Measurements from ENCODE around the gene CCSER1.

DNA sequence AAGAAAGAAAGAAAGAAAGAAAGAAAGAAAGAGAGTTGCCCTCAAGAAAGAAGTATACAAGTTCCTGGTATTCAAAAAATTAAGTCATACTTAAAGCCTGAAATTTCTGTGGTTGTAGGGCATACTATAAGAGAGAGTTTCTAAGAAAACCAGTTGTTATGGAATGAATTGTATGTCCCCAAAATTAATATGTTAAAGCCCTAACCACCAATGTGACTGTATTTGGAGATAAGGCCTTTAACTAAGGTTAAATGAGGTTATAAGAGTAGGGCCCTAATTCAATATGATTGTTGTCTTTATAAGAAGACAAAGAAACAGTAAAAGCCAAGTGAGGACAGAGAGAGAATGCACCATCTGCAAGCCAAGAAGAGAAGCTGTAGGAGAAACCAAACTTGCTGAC lies 521.1 kb downstream of the CCSER1 start:
- TF ChIP-seq CTCF (IDR thresholded peaks at IDR 0.05; ENCODE audit: low read depth, low read length, missing input control) (no peak), REST (IDR thresholded peaks at IDR 0.05) (no peak), SP1 (IDR thresholded peaks at IDR 0.05) (no peak), YY1 (IDR thresholded peaks at IDR 0.05) (no peak)
- TF ChIP-seq, protein P1, sequence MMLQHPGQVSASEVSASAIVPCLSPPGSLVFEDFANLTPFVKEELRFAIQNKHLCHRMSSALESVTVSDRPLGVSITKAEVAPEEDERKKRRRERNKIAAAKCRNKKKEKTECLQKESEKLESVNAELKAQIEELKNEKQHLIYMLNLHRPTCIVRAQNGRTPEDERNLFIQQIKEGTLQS (IDR thresholded peaks at IDR 0.05) = no peak

Measured in liver (tissue), 3 donors.